Measurements from ENCODE around the gene AGER.

DNA sequence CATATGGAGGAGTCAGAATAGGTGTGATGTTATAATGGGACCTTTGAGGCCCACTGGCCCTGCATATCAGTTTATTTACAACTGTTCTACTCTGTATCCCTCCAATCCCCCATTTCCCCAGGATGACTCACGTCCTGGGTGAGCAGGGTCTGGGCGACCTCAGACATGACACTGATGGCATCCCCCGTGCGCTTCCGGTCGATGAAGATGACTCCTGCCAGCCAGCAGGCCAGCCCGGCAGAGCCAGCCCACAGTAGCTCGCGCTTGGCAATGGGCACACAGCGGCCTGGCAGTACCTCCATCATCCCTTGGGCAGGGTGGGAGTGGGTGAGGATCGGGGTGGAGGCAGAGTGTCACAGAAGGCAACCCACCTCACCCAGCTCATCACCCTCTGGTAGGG is 13.8 kb downstream of the AGER start:
- TF ChIP-seq, protein P1, sequence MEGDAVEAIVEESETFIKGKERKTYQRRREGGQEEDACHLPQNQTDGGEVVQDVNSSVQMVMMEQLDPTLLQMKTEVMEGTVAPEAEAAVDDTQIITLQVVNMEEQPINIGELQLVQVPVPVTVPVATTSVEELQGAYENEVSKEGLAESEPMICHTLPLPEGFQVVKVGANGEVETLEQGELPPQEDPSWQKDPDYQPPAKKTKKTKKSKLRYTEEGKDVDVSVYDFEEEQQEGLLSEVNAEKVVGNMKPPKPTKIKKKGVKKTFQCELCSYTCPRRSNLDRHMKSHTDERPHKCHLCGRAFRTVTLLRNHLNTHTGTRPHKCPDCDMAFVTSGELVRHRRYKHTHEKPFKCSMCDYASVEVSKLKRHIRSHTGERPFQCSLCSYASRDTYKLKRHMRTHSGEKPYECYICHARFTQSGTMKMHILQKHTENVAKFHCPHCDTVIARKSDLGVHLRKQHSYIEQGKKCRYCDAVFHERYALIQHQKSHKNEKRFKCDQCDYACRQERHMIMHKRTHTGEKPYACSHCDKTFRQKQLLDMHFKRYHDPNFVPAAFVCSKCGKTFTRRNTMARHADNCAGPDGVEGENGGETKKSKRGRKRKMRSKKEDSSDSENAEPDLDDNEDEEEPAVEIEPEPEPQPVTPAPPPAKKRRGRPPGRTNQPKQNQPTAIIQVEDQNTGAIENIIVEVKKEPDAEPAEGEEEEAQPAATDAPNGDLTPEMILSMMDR (conservative IDR thresholded peaks at IDR 0.05; ENCODE audit: low read depth, low read length): no peak
- TF ChIP-seq MAZ (IDR thresholded peaks at IDR 0.05; ENCODE audit: borderline replicate concordance, low read depth, low read length) (no peak), POLR2A (IDR thresholded peaks at IDR 0.05; ENCODE audit: low read depth, low read length) (no peak), NFE2L2 (IDR thresholded peaks at IDR 0.05; ENCODE audit: low read depth, low read length) (no peak), MXI1 (IDR thresholded peaks at IDR 0.05; ENCODE audit: borderline replicate concordance, low read depth, low read length) (no peak), FOS (IDR thresholded peaks at IDR 0.05; ENCODE audit: low read depth, low read length) (no peak), RAD21 (IDR thresholded peaks at IDR 0.05; ENCODE audit: low read length) (no peak), RCOR1 (IDR thresholded peaks at IDR 0.05; ENCODE audit: insufficient replicate concordance, low read length) (no peak), RFX5 (IDR thresholded peaks at IDR 0.05; ENCODE audit: low read depth, low read length) (no peak), CEBPB (IDR thresholded peaks at IDR 0.05; ENCODE audit: low read depth, low read length) (no peak), BHLHE40 (IDR thresholded peaks at IDR 0.05; ENCODE audit: low read depth, low read length) (no peak)
- TF ChIP-seq, protein P2, sequence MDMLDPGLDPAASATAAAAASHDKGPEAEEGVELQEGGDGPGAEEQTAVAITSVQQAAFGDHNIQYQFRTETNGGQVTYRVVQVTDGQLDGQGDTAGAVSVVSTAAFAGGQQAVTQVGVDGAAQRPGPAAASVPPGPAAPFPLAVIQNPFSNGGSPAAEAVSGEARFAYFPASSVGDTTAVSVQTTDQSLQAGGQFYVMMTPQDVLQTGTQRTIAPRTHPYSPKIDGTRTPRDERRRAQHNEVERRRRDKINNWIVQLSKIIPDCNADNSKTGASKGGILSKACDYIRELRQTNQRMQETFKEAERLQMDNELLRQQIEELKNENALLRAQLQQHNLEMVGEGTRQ (IDR thresholded peaks at IDR 0.05; ENCODE audit: low read depth, low read length): no peak

Data from IMR-90 (cell line).